Stimulated activated naive CD8-positive, alpha-beta T cell treated with anti-CD3 and anti-CD28 coated beads, Interleukin-15, amount 100 ng/mL, for 72 hours (primary cell): ENCODE results near the gene GAPT.
"Not testable (repeated sequence)": the region's sequence is repeated elsewhere in the genome, so short reads cannot be mapped to it uniquely, and the experiment has no call there.

ENCODE experiments used
- ATAC-seq: fragments of 150-1000 bp; cut with Tn5 transposase; 2 replicates; pipeline ENCODE4 v1.10.0; 2021; ENCODE audit warnings: mild to moderate bottlenecking, moderate library complexity
- DNase-seq, 2 donors: peaks; one replicate each; pipeline ENCODE4 v3.0.0; 2021 to 2022
- H3K27ac Mint-ChIP-seq, 2 donors: one replicate each; pipeline ENCODE4 v1.8.0; 2022; ENCODE audit warnings: mild to moderate bottlenecking in 2 of 2, mixed read lengths in 2 of 2, moderate library complexity in 2 of 2
- H3K27me3 Mint-ChIP-seq: one replicate; pipeline ENCODE4 v1.8.0; 2022; ENCODE audit warnings: mixed read lengths
- H3K4me1 Mint-ChIP-seq: one replicate; pipeline ENCODE4 v1.8.0; 2022; ENCODE audit warnings: mild to moderate bottlenecking, mixed read lengths
- H3K4me3 Mint-ChIP-seq, 2 donors: one replicate each; pipeline ENCODE4 v1.8.0; 2022; ENCODE audit warnings: mild to moderate bottlenecking in 2 of 2, mixed read lengths in 2 of 2, moderate library complexity in 1 of 2
- H3K9me3 Mint-ChIP-seq, 2 donors: one replicate each; pipeline ENCODE4 v1.8.0; 2022; ENCODE audit warnings: mixed read lengths in 2 of 2

GAPT gene

GRCh38 chr5:58517198-58517597 is 26.0 kb downstream of the GAPT start:
- no peak for ATAC-seq

DNA sequence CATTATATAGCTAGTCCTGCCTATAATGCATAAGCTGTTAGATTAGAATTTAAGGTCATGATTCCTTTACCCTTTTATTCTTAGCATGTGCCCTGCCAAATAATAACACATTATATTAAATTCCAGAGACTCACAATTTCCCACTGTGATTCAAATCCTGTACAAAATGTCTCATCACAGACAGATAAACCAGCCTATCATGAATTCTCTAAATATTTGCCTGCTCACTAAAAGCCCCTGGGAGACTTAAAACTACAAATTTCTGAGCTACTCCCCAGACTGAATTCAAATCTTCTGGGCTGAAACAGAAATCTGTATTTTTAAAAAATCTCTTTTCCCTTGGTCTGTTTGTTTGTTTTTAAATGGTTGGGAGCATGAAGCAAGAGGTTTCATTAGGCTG is 32.7 kb downstream of the GAPT start:
- Mint-ChIP-seq H3K4me3 (no peak overlapping the region), H3K27ac (no peak overlapping the region), H3K9me3 (peaks cover 0 to 8% of the 10 kb centered on the region in 2 donors), H3K4me1 (no peaks in the 10 kb centered on the region), H3K27me3 (no peaks in the 10 kb centered on the region)
- no peak for ATAC-seq
- no peak for DNase-seq

More at GRCh38 chr5:58517198-58517597, 26.0 kb downstream of the GAPT start:
- no peak overlapping the region for H3K4me3 Mint-ChIP-seq
- no peak for DNase-seq
- peaks cover 14 to 19% of the 10 kb centered on the region in 2 donors for H3K9me3 Mint-ChIP-seq
- no peaks in the 10 kb centered on the region for H3K27me3 Mint-ChIP-seq
- H3K4me1 Mint-ChIP-seq: no peaks in the 10 kb centered on the region
- H3K27ac Mint-ChIP-seq: no peak overlapping the region

- DNase-seq (no peak), ATAC-seq (no peak)
- Mint-ChIP-seq H3K9me3 (peaks cover 0 to 8% of the 10 kb centered on the region in 2 donors), H3K27me3 (no peaks in the 10 kb centered on the region), H3K4me3 (no peak overlapping the region), H3K27ac (no peak overlapping the region), H3K4me1 (no peaks in the 10 kb centered on the region)
Measured at GRCh38 chr5:58524571-58524970, 33.3 kb downstream of the GAPT start.

- DNase-seq: no peak
- H3K27ac Mint-ChIP-seq: no peak overlapping the region
- no peak for ATAC-seq
- H3K4me1 Mint-ChIP-seq: no peaks in the 10 kb centered on the region
- H3K4me3 Mint-ChIP-seq: no peak overlapping the region
- H3K27me3 Mint-ChIP-seq: no peaks in the 10 kb centered on the region
- peaks cover 18 to 39% of the 10 kb centered on the region in 2 donors for H3K9me3 Mint-ChIP-seq
Measured at GRCh38 chr5:58530942-58531490, 39.8 kb downstream of the GAPT start.

DNA sequence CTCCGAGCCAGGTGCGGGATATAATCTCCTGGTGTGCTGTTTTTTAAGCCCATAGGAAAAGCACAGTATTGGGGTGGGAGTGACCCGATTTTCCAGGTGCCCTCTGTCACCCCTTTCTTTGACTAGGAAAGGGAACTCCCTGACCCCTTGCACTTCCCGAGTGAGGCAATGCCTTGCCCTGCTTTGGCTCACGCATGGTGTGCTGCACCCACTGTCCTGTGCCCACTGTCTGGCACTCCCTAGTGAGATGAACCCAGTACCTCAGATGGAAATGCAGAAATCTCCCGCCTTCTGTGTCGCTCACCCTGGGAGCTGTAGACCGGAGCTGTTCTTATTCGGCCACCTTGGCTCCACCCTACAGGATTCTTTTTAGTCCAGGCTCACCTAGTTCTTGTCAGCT is 50.7 kb downstream of the GAPT start:
- H3K4me3 Mint-ChIP-seq, ATAC-seq: not testable (repeated sequence)

DNA sequence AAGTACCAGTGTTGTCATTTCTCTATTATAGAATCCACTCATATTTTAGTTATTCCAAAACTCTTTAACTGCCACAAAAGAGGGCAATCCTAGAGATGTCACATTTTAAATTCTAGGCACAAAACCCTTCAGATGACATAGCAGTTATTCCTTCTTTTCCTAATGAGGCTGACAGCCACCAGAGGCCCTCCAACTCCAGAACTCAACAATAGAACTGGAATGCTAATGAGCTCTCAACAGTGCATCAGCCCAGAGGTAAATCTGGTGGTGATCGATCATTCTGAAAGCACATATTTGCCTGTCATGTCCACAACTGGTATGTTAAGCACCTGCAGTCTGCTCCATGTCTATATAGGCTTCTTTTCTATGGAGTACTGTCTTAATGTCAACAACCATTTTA is 51.5 kb downstream of the GAPT start:
- Mint-ChIP-seq H3K27ac (no peak overlapping the region), H3K9me3 (peaks cover 8 to 17% of the 10 kb centered on the region in 2 donors), H3K4me1 (no peaks in the 10 kb centered on the region), H3K27me3 (no peaks in the 10 kb centered on the region), H3K4me3 (no peak overlapping the region)
- ATAC-seq (no peak), DNase-seq (no peak)

More for the DNA sequence above, 50.7 kb downstream of the GAPT start:
- DNase-seq, H3K27me3 Mint-ChIP-seq, H3K4me1 Mint-ChIP-seq, H3K27ac Mint-ChIP-seq: not testable (repeated sequence)
- H3K9me3 Mint-ChIP-seq: peaks cover 8 to 17% of the 10 kb centered on the region in 2 donors

GRCh38 chr5:58543723-58544122 is 52.5 kb downstream of the GAPT start:
- ATAC-seq (no peak), DNase-seq (no peak)
- Mint-ChIP-seq H3K9me3 (peaks cover 8 to 15% of the 10 kb centered on the region in 2 donors), H3K4me3 (no peak overlapping the region), H3K27me3 (no peaks in the 10 kb centered on the region), H3K4me1 (no peaks in the 10 kb centered on the region), H3K27ac (no peak overlapping the region)

GRCh38 chr5:58544195-58544594 is 53.0 kb downstream of the GAPT start:
- no peaks in the 10 kb centered on the region for H3K27me3 Mint-ChIP-seq
- no peak overlapping the region for H3K4me3 Mint-ChIP-seq
- no peak for ATAC-seq
- H3K4me1 Mint-ChIP-seq: no peaks in the 10 kb centered on the region
- DNase-seq: no peak
- H3K27ac Mint-ChIP-seq: peak overlapping the region in 1 of 2 donors; percentile 1
- peaks cover 4 to 10% of the 10 kb centered on the region in 2 donors for H3K9me3 Mint-ChIP-seq

- H3K27ac Mint-ChIP-seq: no peak overlapping the region
- no peaks in the 10 kb centered on the region for H3K4me1 Mint-ChIP-seq
- H3K27me3 Mint-ChIP-seq: no peaks in the 10 kb centered on the region
- ATAC-seq (no peak), DNase-seq (no peak)
- no peak overlapping the region for H3K4me3 Mint-ChIP-seq
- H3K9me3 Mint-ChIP-seq: peaks cover 0 to 3% of the 10 kb centered on the region in 2 donors
Measured at GRCh38 chr5:58544926-58545325, 53.7 kb downstream of the GAPT start.

GRCh38 chr5:58545912-58546311 is 54.7 kb downstream of the GAPT start:
- Mint-ChIP-seq H3K4me3 (no peak overlapping the region), H3K27ac (no peak overlapping the region), H3K9me3 (no peaks in the 10 kb centered on the region), H3K4me1 (no peaks in the 10 kb centered on the region), H3K27me3 (no peaks in the 10 kb centered on the region)
- DNase-seq: no peak
- ATAC-seq: no peak
